GM18520 (cell line): ENCODE data around the gene SPATA31D1.

Experiments
- ATAC-seq: cut with Tn5 transposase; IDR thresholded peaks from one replicate; pipeline ENCODE4 v1.9.1; 2021; ENCODE audit not compliant: unreplicated experiment

Gene SPATA31D1

GRCh38 chr9:82020331-82020730 lies 31.8 kb downstream of the SPATA31D1 start:
- no peak for ATAC-seq

- ATAC-seq: no peak
Measured at GRCh38 chr9:82021198-82021597, 32.6 kb downstream of the SPATA31D1 start.

GRCh38 chr9:82022121-82022520 lies 33.5 kb downstream of the SPATA31D1 start:
- ATAC-seq: no peak

GRCh38 chr9:82024908-82025307 lies 36.3 kb downstream of the SPATA31D1 start:
- no peak for ATAC-seq

GRCh38 chr9:82031538-82032280 lies 43.1 kb downstream of the SPATA31D1 start:
- ATAC-seq: no peak

- no peak for ATAC-seq
Measured at GRCh38 chr9:82034956-82035731, 46.6 kb downstream of the SPATA31D1 start.

GRCh38 chr9:82036086-82036485 lies 47.5 kb downstream of the SPATA31D1 start:
- ATAC-seq: no peak

GRCh38 chr9:82037126-82037525 lies 48.6 kb downstream of the SPATA31D1 start:
- ATAC-seq: no peak

GRCh38 chr9:82038897-82039296 lies 50.3 kb downstream of the SPATA31D1 start:
- no peak for ATAC-seq
